Activated T-cell treated with anti-CD3 and anti-CD28 coated beads for 1 hour (primary cell): ENCODE results near the gene CELSR2.
A peak's percentile ranks its signal among the peaks of the same experiment; 100 is the strongest.

Experiments
- DNase-seq: peaks from one replicate; pipeline ENCODE4 v3.0.0-alpha.2; 2020; ENCODE audit warnings: low read depth

Gene CELSR2

GRCh38 chr1:109252167-109252892, 3.0 kb downstream of the CELSR2 start:
- no peak for DNase-seq

GRCh38 chr1:109252893-109253802, 3.8 kb downstream of the CELSR2 start:
- no peak for DNase-seq

GRCh38 chr1:109253803-109254620, 4.7 kb downstream of the CELSR2 start:
- no peak for DNase-seq

- DNase-seq: no peak
Observed at GRCh38 chr1:109254621-109255096, 5.3 kb downstream of the CELSR2 start.

GRCh38 chr1:109255097-109255651, 5.8 kb downstream of the CELSR2 start:
- DNase-seq: no peak

- DNase-seq: no peak
Observed at GRCh38 chr1:109255678-109256077, 6.3 kb downstream of the CELSR2 start.

GRCh38 chr1:109256085-109256484, 6.7 kb downstream of the CELSR2 start:
- DNase-seq: no peak

- no peak for DNase-seq
Observed at GRCh38 chr1:109256971-109257681, 7.8 kb downstream of the CELSR2 start.

GRCh38 chr1:109257682-109258421, 8.5 kb downstream of the CELSR2 start:
- DNase-seq: no peak

GRCh38 chr1:109258481-109259466, 9.4 kb downstream of the CELSR2 start:
- no peak for DNase-seq

- no peak for DNase-seq
Observed at GRCh38 chr1:109259674-109260557, 10.6 kb downstream of the CELSR2 start.

GRCh38 chr1:109261006-109261405, 11.7 kb downstream of the CELSR2 start:
- no peak for DNase-seq

- no peak for DNase-seq
Observed at GRCh38 chr1:109261578-109261977, 12.2 kb downstream of the CELSR2 start.

- no peak for DNase-seq
Observed at GRCh38 chr1:109262231-109263055, 13.1 kb downstream of the CELSR2 start.

- DNase-seq: no peak
Observed at GRCh38 chr1:109263234-109263596, 13.9 kb downstream of the CELSR2 start.

GRCh38 chr1:109263597-109264378, 14.4 kb downstream of the CELSR2 start:
- peak; percentile 68 for DNase-seq

- DNase-seq: no peak
Observed at GRCh38 chr1:109264379-109264755, 15.0 kb downstream of the CELSR2 start.
